Colon (tissue), 2 donors: ENCODE results near the gene SH3RF3.
"Not testable (repeated sequence)": the region's sequence is repeated elsewhere in the genome, so short reads cannot be mapped to it uniquely, and the experiment has no call there.

Experiments
- FAIRE-seq: peaks from 2 replicates; lab custom pipeline; 2012; peaks lifted over from hg19 to GRCh38; lab: Jason Lieb, UNC
- donor health status: control.
- donor health status: control.

The SH3RF3 gene

DNA sequence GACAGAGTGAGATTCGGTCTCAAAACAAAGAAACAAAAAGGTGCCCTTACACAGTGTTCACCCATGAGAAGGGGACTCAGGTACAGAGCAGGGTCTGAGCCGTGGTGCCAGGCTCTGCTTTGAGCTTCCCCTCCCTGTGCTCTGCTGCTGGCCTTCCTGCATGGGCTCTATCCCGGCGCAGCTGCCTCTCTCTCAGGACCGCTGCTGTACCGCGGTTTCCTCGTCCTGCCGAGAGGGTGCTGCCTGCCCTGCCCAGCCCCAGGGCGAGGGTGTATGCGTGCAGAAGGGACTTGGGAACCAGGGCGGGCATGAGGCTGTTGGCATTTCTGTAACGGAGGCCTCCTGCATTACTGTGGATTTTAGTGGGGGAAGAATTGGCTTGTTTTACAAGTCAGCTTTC is 30.1 kb downstream of the SH3RF3 start:
- FAIRE-seq: no peak

- FAIRE-seq: no peak
These were observed 31.9 kb downstream of the SH3RF3 start for GRCh38 chr2:109160714-109161440.

DNA sequence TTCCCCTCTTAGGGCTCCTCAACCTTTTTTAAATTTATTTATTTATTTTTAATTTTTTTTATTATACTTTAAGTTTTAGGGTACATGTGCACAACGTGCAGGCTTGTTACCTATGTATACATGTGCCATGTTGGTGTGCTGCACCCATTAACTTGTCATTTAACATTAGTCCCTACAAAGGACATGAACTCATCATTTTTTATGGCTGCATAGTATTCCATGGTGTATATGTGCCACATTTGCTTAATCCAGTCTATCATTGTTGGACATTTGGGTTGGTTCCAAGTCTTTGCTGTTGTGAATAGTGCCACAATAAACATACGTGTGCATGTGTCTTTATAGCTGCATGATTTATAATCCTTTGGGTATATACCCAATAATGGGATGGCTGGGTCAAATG is 33.4 kb downstream of the SH3RF3 start:
- FAIRE-seq: not testable (repeated sequence)

DNA sequence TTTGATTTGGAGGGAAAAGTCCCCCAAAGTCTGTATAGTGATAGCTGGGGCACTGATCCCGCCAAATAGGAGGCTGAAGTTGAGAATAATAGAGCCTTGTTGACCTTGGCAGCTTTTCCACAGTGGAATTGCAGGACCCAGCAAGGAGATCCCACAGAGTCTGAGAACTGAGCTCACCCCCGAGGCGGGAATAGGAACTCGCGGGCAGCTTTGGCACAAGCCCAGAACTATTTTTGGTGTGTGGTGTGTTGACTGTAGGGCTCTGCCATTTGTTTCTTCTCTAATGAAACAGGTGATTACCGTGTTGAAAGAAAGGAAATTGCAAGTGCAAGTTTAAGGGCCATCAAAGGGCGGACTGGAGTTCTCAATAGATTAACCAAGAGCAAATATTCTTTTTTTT is 34.0 kb downstream of the SH3RF3 start:
- FAIRE-seq: no peak

GRCh38 chr2:109164311-109164710 is 35.3 kb downstream of the SH3RF3 start:
- no peak for FAIRE-seq

- FAIRE-seq: no peak
These were observed 35.8 kb downstream of the SH3RF3 start for GRCh38 chr2:109164739-109165221.

GRCh38 chr2:109166811-109167210 is 37.8 kb downstream of the SH3RF3 start:
- FAIRE-seq: no peak

- no peak for FAIRE-seq
These were observed 39.1 kb downstream of the SH3RF3 start for GRCh38 chr2:109168086-109168485.

DNA sequence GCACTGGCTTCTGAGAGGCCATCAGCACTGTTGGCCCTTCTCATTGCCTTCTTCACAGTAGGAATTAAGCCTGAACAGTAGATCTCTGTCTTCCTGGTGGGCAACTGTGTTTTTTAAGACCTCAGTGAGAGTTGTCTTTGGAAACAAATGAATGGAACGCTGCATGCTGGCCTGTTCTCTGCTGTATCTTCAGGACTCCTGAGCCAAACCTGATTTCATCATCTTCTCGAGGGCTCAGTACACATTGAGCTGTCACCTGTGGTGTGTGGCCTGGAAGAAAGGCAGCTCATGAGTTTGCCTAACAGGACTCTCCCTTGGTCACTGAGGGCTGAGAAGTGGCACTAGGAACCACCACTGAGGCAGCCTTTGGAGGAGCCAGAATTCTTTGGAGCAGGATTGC is 39.7 kb downstream of the SH3RF3 start:
- no peak for FAIRE-seq

- no peak for FAIRE-seq
These were observed 41.6 kb downstream of the SH3RF3 start for GRCh38 chr2:109170645-109171044.

- no peak for FAIRE-seq
These were observed 42.7 kb downstream of the SH3RF3 start for GRCh38 chr2:109171444-109172334.

DNA sequence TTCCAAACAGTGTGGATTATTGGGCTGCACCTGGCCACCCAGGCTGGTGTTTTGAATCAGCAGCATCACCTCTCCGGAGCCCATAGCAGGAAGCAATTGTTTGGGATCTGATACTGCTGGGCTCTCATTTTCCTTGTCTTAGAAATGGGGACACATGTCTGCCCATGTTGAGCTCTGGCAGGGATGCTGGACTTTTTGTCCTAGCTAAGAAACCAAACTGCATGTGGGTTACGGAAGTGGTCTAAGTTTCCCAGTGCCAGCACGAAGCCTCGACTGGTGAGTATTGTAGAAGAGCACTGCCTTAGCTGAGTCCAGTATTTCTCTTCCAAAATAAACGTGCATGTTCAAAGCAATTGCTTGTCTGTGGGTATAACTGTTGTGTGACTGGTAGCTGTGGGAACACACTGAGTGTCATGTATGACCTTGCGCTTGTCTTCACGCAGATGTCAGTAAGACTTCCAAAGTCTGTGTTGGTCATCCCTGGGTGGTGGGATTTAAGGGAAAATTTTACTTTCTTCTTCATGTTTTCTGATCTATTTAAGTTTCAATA is 43.6 kb downstream of the SH3RF3 start:
- FAIRE-seq: no peak

DNA sequence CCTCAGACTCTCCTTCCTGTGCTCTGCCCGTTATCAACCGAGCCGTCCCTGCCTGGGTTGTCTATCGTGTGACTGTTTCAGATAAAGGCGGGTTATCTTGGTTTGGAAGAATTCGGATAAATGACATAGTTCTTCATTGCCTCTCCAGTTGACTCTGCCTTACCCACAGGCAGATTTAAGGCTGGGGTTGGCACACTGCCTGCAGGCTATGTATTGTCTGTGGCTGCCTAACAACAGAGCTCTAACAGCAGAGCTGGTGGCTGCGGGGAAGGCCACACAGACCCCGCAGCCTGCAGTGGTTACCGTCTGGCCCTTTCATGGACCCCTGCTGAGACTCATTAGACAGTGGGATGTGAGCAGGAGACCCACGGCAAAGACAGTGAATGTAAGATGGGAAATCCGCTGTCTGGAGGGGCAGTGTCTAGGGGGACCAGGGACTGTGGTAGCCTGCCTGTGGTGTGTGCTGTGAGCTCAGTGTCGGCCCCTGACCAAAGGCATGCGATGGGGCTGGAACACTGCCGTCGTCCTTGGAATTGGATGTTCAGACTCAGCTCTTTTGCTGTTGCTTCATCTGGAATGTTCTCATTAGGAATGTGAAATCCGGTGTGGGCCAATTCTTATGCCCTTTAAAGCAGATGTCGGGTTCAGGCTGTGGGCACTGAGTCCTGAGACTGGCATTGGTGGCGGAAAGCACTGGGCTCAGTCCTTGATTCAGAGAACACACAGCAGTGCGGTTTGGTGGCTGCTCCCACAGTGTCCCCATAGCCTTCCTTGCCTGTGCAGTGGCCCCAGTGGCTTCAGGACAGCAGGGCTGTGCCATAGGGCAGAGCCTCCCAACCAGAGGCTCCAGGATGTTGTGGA is 44.5 kb downstream of the SH3RF3 start:
- no peak for FAIRE-seq

GRCh38 chr2:109174214-109174613 is 45.2 kb downstream of the SH3RF3 start:
- no peak for FAIRE-seq

GRCh38 chr2:109174626-109175349 is 45.8 kb downstream of the SH3RF3 start:
- FAIRE-seq: no peak

DNA sequence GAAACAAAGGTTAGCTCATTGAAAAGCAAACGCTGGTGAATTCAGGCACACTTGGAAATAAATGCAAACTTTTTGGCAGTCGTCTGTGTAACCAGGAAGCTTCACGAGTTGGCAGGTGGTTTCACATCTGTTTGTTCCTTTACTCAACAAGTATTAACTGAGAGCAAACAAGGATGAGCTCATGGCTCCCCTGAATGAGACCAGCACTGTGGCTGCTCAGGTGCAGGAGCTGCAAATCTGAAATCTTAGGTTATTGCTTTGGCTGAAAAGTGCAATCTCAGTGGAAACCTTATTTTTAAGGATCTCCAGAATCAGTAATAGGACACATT is 46.3 kb downstream of the SH3RF3 start:
- no peak for FAIRE-seq

DNA sequence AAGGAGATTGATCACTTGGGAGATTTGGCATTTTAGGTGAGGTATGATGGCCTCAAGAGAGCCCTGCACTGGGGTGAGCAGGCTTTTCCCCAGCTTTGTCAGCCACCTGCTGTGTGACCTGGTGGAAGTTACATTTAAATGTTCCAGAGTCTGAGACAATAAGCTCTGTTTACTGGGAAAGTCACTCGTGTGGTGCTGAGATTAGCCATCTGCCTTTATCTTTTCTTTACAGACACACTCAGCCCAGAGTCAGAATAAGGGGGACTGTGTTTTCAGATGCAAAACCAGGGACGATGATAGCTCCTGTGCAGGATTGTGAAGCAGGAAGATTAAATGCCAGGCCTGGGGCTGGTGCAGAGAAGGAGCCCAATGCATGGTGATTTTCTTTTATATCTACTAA is 47.9 kb downstream of the SH3RF3 start:
- FAIRE-seq: no peak

- FAIRE-seq: no peak
These were observed 48.6 kb downstream of the SH3RF3 start for GRCh38 chr2:109177635-109178034.

DNA sequence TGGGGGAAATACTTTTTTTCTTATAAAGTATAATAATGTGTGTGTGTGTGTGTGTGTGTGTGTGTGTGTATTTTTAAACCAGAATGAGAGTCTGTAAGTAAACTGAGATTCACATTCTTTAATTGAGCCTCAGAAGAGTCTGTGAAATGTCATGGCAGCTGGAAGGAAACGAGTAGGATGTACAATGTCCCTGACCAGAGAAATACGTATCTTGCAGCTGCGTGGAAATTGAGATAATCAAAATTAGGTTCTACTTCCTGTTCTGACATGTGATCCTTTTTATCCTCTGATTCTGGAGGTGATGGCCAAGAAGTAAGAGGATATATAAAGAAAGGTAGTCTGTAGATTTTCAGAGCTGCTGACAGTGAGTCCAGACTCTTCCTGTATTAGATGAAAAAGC is 50.0 kb downstream of the SH3RF3 start:
- no peak for FAIRE-seq

DNA sequence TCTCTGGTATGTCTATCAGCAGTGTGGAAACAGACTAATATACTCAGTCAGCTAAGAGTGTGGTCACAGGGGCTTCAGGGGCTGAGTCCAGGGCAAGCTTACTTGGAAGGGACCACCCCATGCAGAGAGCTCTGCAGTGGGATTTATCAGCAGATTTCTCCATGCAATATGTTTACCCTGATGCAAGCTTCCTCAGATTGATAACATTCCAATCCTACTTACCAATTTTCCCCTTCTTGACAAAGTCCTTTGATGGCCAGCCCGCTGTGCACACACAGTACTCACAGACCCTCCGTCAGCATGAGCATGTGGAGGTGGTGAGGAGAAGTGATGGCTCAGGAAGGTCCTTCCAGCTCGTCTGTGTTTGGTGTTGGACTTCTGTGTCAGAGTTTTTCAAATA is 51.8 kb downstream of the SH3RF3 start:
- FAIRE-seq: no peak

GRCh38 chr2:109182426-109182825 is 53.4 kb downstream of the SH3RF3 start:
- FAIRE-seq: no peak

DNA sequence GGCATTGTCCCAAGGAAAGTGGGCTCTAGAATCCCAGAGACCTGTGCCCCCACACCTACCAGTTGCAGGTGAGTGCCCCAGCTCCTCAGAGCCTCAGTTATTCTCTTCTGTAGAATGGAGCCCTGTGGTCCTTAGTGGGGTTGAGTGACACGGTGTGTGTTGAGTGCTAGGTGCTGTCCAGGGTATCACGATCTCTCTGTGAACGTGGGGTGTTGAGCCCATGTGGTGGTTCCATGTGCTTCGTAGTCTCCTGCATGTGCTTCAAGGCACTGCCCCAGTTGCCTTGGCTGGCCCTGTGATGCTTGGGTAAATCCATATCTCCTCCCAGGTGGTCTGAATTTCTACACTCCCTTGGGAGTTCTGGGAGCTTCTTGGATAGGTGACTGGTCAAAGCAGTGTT is 54.9 kb downstream of the SH3RF3 start:
- FAIRE-seq: no peak
